SK-N-SH (cell line): ENCODE results near the gene BID. TPM values are rescaled to one million over a fixed set of nuclear protein-coding genes. Genes with fewer than 3 reads are reported as not detected.

Experiments
- CTCF ChIA-PET: fragments of 300-600, 350-600 bp; formaldehyde crosslinking; extraction: SDS; loops from one replicate; lab custom pipeline; 2021; lab: Yijun Ruan, JAX
- POLR2A ChIA-PET: fragments of 350-600 bp; sonication (Branson Sonifier 250); formaldehyde crosslinking; extraction: SDS; loops from one replicate; lab custom pipeline; 2020; ENCODE audit warnings: antibody characterized with exemption, inconsistent platforms; lab: Yijun Ruan, JAX
- DNase-seq: peaks from one replicate; pipeline ENCODE4 v3.0.0; 2012
- H2AFZ ChIP-seq: fragments of 200-600 bp; sonication (generic); 2 replicates; pipeline ENCODE4 v1.8.1; 2016; ENCODE audit warnings: antibody characterized with exemption, mild to moderate bottlenecking, low read depth
- H3F3A ChIP-seq: fragments of 200-600 bp; sonication (generic); replicated peaks from 2 replicates; pipeline ENCODE3; 2016; ENCODE audit warnings: antibody characterized with exemption, mild to moderate bottlenecking; ENCODE audit not compliant: insufficient read depth
- H3K27ac ChIP-seq, 2 experiments: fragments of 200-500 bp in 1 of 2; fragments of 200-600 bp in 1 of 2; sonication (Bioruptor generic) in 1 of 2; sonication (generic), shearing (Covaris generic) in 1 of 2; 2 replicates each; pipeline versions ENCODE4 v1.5.1 to v1.6.1; 2014 to 2016; ENCODE audit warnings: low read depth in 2 of 2, inconsistent platforms in 1 of 2, low read length in 1 of 2, mild to moderate bottlenecking in 1 of 2, mixed read lengths in 1 of 2
- H3K27me3 ChIP-seq: fragments of 200-600 bp; sonication (generic), shearing (Covaris generic); 2 replicates; pipeline ENCODE4 v1.6.1; 2016; ENCODE audit warnings: mixed run types; ENCODE audit not compliant: insufficient read depth
- H3K36me3 ChIP-seq, 2 experiments: fragments of 200-500 bp in 1 of 2; fragments of 200-600 bp in 1 of 2; sonication (Bioruptor generic) in 1 of 2; sonication (generic) in 1 of 2; replicated peaks in 1 of 2; 2 replicates each; pipeline versions ENCODE3 to v1.5.1; 2014 to 2016; ENCODE audit warnings: low read length in 1 of 2, mild to moderate bottlenecking in 1 of 2; ENCODE audit not compliant: insufficient read depth in 2 of 2, control insufficient read depth in 1 of 2
- H3K4me1 ChIP-seq, 2 experiments: fragments of 200-500 bp in 1 of 2; fragments of 200-600 bp in 1 of 2; sonication (Bioruptor generic) in 1 of 2; sonication (generic), shearing (Covaris generic) in 1 of 2; 2 replicates each; pipeline versions ENCODE4 v1.5.1 to v1.6.1; 2014 to 2016; ENCODE audit warnings: low read depth in 1 of 2, low read length in 1 of 2, mixed run types in 1 of 2; ENCODE audit not compliant: insufficient read depth in 2 of 2, control insufficient read depth in 1 of 2
- H3K4me2 ChIP-seq: fragments of 200-600 bp; sonication (generic), shearing (Covaris generic); 2 replicates; pipeline ENCODE4 v1.6.1; 2017; ENCODE audit warnings: mixed run types
- H3K4me3 ChIP-seq, 2 experiments: fragments of 200-500 bp in 1 of 2; fragments of 200-600 bp in 1 of 2; sonication (Bioruptor generic) in 1 of 2; sonication (generic), shearing (Covaris generic) in 1 of 2; 2 replicates each; pipeline versions ENCODE4 v1.5.1 to v1.8.1; 2014 to 2016; ENCODE audit warnings: low read depth in 2 of 2, inconsistent platforms in 1 of 2, low read length in 1 of 2, mild to moderate bottlenecking in 1 of 2, mixed read lengths in 1 of 2, moderate library complexity in 1 of 2
- H3K79me2 ChIP-seq: fragments of 200-600 bp; sonication (generic); 2 replicates; pipeline ENCODE4 v1.8.1; 2017; ENCODE audit warnings: mild to moderate bottlenecking; ENCODE audit not compliant: insufficient read depth
- H3K9ac ChIP-seq: fragments of 200-600 bp; sonication (generic); 2 replicates; pipeline ENCODE4 v1.6.1; 2017; ENCODE audit warnings: mixed run types
- H3K9me2 ChIP-seq: fragments of 200-600 bp; sonication (generic); 2 replicates; pipeline ENCODE4 v1.6.1; 2017; ENCODE audit warnings: mixed run types
- H3K9me3 ChIP-seq: fragments of 200-600 bp; sonication (generic); 2 replicates; pipeline ENCODE4 v1.6.1; 2017; ENCODE audit warnings: mixed run types, mild to moderate bottlenecking, moderate library complexity
- H4K20me1 ChIP-seq: fragments of 200-600 bp; sonication (generic); 2 replicates; pipeline ENCODE4 v1.6.1; 2017; ENCODE audit warnings: mild to moderate bottlenecking, mixed run types; ENCODE audit not compliant: insufficient read depth
- EP300 ChIP-seq, 2 experiments: IDR thresholded peaks; 2 replicates each; pipeline versions ENCODE4 v1.4.0 to v1.6.1; 2012; ENCODE audit warnings: borderline replicate concordance in 1 of 2, low read depth in 1 of 2, low read length in 1 of 2
- FOXJ3 ChIP-seq: sonication (generic); formaldehyde crosslinking; IDR thresholded peaks from 2 replicates; pipeline ENCODE4 v1.5.1; 2020; ENCODE audit warnings: mild to moderate bottlenecking, missing genetic modification reagents
- FOXM1 ChIP-seq: IDR thresholded peaks from 2 replicates; pipeline ENCODE4 v1.4.0; 2012; ENCODE audit warnings: low read depth, mild to moderate bottlenecking
- GATA2 ChIP-seq: sonication (generic); formaldehyde crosslinking; IDR thresholded peaks from 2 replicates; pipeline ENCODE4 v1.5.0; 2020; ENCODE audit warnings: mild to moderate bottlenecking, missing genetic modification reagents
- JUND ChIP-seq: IDR thresholded peaks from 2 replicates; pipeline ENCODE4 v1.4.0; 2012
- MXI1 ChIP-seq: IDR thresholded peaks from 2 replicates; pipeline ENCODE4 v1.6.1; 2012; ENCODE audit warnings: mild to moderate bottlenecking, low read depth, low read length, improper control_type of control experiment
- RCOR1 ChIP-seq: fragments of 150-350 bp; IDR thresholded peaks from 2 replicates; pipeline ENCODE4 v1.6.1; 2017; ENCODE audit warnings: antibody characterized with exemption, low read length
- RFX5 ChIP-seq: IDR thresholded peaks from 2 replicates; pipeline ENCODE4 v1.6.1; 2012; ENCODE audit warnings: mild to moderate bottlenecking, improper control_type of control experiment, low read length
- RXRA ChIP-seq: IDR thresholded peaks from 2 replicates; pipeline ENCODE4 v1.4.0; 2012; ENCODE audit warnings: low read depth, mild to moderate bottlenecking, borderline replicate concordance
- SIN3A ChIP-seq: IDR thresholded peaks from 2 replicates; pipeline ENCODE4 v1.6.1; 2012; ENCODE audit warnings: low read depth, mild to moderate bottlenecking, low read length, moderate library complexity, borderline replicate concordance
- SMC3 ChIP-seq: IDR thresholded peaks from 2 replicates; pipeline ENCODE4 v1.6.1; 2012; ENCODE audit warnings: low read depth, low read length, improper control_type of control experiment
- ZBTB33 ChIP-seq: IDR thresholded peaks from 2 replicates; pipeline ENCODE4 v1.4.0; 2012; ENCODE audit warnings: low read depth, borderline replicate concordance
- WGBS: methylation state at CpG from one replicate; pipeline ENCODE4 v1.1.6; 2017; ENCODE audit warnings: low lambda C conversion rate; 5-methylcytosine and 5-hydroxymethylcytosine counted together
- polyA plus RNA-seq, 3 experiments: library from polyadenylated mRNA; depleted of rRNA; stranded (reverse); fragments of >200 nt; gene quantifications; 2 replicates each; pipeline ENCODE4 v1.2.3, GENCODE V29; 2012
- TF ChIP-seq, protein P1 (sequence below): IDR thresholded peaks from 2 replicates; pipeline ENCODE4; 2012
- TF ChIP-seq, protein P2 (sequence below): IDR thresholded peaks from 2 replicates; pipeline ENCODE4 v1.4.0; 2012; ENCODE audit warnings: low read depth, borderline replicate concordance
- TF ChIP-seq, protein P3 (sequence below): fragments of 150-350 bp; IDR thresholded peaks from 2 replicates; pipeline ENCODE4 v1.6.1; 2016; ENCODE audit warnings: mild to moderate bottlenecking, low read depth, low read length

The BID gene
- polyA plus RNA-seq, 1 of the 3 experiments (the other 2 are of a cell fraction), result 139 TPM

DNA sequence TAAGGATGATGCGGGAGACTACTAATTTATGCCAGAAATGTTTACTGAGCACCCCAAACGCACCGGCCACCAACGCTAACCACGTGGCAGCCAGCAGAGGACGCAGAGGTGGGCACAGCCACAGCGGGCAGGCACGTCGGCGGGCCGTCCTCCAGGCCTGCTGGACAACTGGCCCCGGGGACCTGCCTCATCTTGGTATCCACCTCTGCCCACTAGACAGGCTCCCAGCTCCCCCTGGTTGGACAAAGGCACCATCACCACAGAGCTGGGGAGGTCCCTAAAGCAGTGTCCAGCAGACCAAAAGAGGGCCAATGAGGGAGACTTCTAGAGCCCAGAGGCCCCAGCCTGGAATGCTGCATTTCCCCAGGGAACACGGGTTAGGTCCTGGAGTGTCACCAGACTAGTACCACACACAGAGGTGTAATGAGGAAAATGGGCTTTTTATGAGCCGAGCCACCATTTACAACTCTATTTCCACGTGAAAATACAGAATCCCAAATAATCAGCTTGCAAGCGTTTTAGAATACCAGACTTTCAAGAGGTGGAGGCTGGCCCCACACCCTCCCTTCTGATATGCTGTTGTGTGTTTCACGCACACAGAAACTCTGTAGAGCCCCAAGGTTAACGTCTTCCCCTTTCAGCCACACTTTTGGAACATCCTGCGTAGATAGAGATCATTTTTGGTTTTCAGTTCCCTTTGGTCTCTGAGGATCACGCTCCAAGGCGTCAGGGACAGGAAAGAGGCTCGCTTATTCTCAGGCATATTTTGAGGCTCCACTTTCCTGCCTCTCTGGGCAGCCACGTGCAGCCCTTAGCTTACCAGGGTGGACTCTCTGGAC is 23.7 kb upstream of the BID start:
- Histone ChIP-seq H3K79me2 (no peaks in the 10 kb centered on the region), H3K36me3 (peaks cover 0 to 21% of the 10 kb centered on the region in 2 experiments), H3K9me2 (no peaks in the 10 kb centered on the region), H3K4me3 (no peak overlapping the region), H3K4me2 (no peak overlapping the region), H3K4me1 (no peaks in the 10 kb centered on the region), H2AFZ (no peak overlapping the region)
- DNase-seq, result no peak
- 97% methylated on average over 16 of the region's 23 CpGs for WGBS
- CTCF ChIA-PET, result no interaction called here
- TF ChIP-seq RXRA (no peak), FOXJ3 (no peak), RCOR1 (no peak), SMC3 (no peak), ZBTB33 (no peak), SIN3A (no peak), MXI1 (no peak), JUND (no peak), GATA2 (no peak), RFX5 (no peak), FOXM1 (no peak), EP300 (IDR thresholded peaks at IDR 0.05; ENCODE audit: borderline replicate concordance in 1 of 2, low read depth in 1 of 2, low read length in 1 of 2) (no peak)
- TF ChIP-seq, protein P1, sequence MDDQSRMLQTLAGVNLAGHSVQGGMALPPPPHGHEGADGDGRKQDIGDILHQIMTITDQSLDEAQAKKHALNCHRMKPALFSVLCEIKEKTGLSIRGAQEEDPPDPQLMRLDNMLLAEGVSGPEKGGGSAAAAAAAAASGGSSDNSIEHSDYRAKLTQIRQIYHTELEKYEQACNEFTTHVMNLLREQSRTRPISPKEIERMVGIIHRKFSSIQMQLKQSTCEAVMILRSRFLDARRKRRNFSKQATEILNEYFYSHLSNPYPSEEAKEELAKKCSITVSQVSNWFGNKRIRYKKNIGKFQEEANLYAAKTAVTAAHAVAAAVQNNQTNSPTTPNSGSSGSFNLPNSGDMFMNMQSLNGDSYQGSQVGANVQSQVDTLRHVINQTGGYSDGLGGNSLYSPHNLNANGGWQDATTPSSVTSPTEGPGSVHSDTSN, result no peak
- TF ChIP-seq, protein P2, sequence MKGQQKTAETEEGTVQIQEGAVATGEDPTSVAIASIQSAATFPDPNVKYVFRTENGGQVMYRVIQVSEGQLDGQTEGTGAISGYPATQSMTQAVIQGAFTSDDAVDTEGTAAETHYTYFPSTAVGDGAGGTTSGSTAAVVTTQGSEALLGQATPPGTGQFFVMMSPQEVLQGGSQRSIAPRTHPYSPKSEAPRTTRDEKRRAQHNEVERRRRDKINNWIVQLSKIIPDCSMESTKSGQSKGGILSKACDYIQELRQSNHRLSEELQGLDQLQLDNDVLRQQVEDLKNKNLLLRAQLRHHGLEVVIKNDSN, result no peak
- TF ChIP-seq, protein P3, sequence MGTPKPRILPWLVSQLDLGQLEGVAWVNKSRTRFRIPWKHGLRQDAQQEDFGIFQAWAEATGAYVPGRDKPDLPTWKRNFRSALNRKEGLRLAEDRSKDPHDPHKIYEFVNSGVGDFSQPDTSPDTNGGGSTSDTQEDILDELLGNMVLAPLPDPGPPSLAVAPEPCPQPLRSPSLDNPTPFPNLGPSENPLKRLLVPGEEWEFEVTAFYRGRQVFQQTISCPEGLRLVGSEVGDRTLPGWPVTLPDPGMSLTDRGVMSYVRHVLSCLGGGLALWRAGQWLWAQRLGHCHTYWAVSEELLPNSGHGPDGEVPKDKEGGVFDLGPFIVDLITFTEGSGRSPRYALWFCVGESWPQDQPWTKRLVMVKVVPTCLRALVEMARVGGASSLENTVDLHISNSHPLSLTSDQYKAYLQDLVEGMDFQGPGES, result no peak
- TF ChIP-seq, all 33 proteins: peak for 0
- POLR2A ChIA-PET, result no interaction called here
- Histone ChIP-seq H3K9ac (no peak overlapping the region), H3F3A (no peaks in the 10 kb centered on the region), H4K20me1 (no peaks in the 10 kb centered on the region), H3K9me3 (no peaks in the 10 kb centered on the region), H3K27ac (no peak overlapping the region), H3K27me3 (no peaks in the 10 kb centered on the region)
